Neuronal stem cell (in vitro differentiated cells): ENCODE measurements around the gene SPSB1.

Source experiments
- DNase-seq: peaks from one replicate; pipeline ENCODE4 v3.0.0-alpha.2; 2013; ENCODE audit warnings: low spot score
- H2AFZ ChIP-seq: one replicate; pipeline ENCODE4 v1.6.1; 2013; ENCODE audit warnings: mild to moderate bottlenecking, low read length, inconsistent platforms
- H2AK5ac ChIP-seq: 2 replicates; pipeline ENCODE4 v1.6.1; 2013; ENCODE audit warnings: low read depth, mild to moderate bottlenecking, inconsistent platforms, low read length, moderate library complexity, mixed read lengths
- H2BK120ac ChIP-seq: 2 replicates; pipeline ENCODE4 v1.6.1; 2013; ENCODE audit warnings: low read depth, mild to moderate bottlenecking, inconsistent platforms, low read length, moderate library complexity, mixed read lengths
- H2BK12ac ChIP-seq: one replicate; pipeline ENCODE4 v1.6.1; 2013; ENCODE audit warnings: low read length, inconsistent platforms
- H2BK15ac ChIP-seq: 2 replicates; pipeline ENCODE4 v1.6.1; 2013; ENCODE audit warnings: mild to moderate bottlenecking, low read length, inconsistent platforms, mixed read lengths
- H2BK5ac ChIP-seq: one replicate; pipeline ENCODE4 v1.6.1; 2013; ENCODE audit warnings: inconsistent platforms, mild to moderate bottlenecking, low read length, moderate library complexity
- H3K14ac ChIP-seq: one replicate; pipeline ENCODE4 v1.6.1; 2013; ENCODE audit warnings: low read length, inconsistent platforms
- H3K18ac ChIP-seq: 2 replicates; pipeline ENCODE4 v1.6.1; 2013; ENCODE audit warnings: low read length, inconsistent platforms
- H3K23ac ChIP-seq: 2 replicates; pipeline ENCODE4 v1.6.1; 2013; ENCODE audit warnings: low read depth, mild to moderate bottlenecking, mixed read lengths, low read length, inconsistent platforms; ENCODE audit not compliant: poor library complexity
- H3K27ac ChIP-seq: replicated peaks from 3 replicates; pipeline ENCODE4 v1.5.1; 2013; ENCODE audit warnings: low read length, inconsistent platforms
- H3K27me3 ChIP-seq, 3 experiments: 2 replicates each; pipeline ENCODE4 v1.6.1; 2013; ENCODE audit warnings: low read length in 3 of 3, mild to moderate bottlenecking in 2 of 3, inconsistent platforms in 1 of 3, low read depth in 1 of 3, mixed read lengths in 1 of 3, moderate library complexity in 1 of 3; ENCODE audit not compliant: control insufficient read depth in 3 of 3, insufficient read depth in 3 of 3
- H3K36me3 ChIP-seq, 2 donors: replicated peaks in 1 of 2; 2 replicates each; pipeline ENCODE4 v1.6.1; 2013; ENCODE audit warnings: low read length in 2 of 2; ENCODE audit not compliant: control insufficient read depth in 2 of 2, insufficient read depth in 2 of 2
- H3K4ac ChIP-seq: 2 replicates; pipeline ENCODE4 v1.6.1; 2013; ENCODE audit warnings: inconsistent platforms, mild to moderate bottlenecking, low read length, moderate library complexity
- H3K4me1 ChIP-seq, 2 donors: 1 replicate in 1 of 2; 2 replicates in 1 of 2; pipeline ENCODE4 v1.6.1; 2013; ENCODE audit warnings: low read length in 2 of 2, low read depth in 1 of 2; ENCODE audit not compliant: control insufficient read depth in 2 of 2, insufficient read depth in 1 of 2
- H3K4me2 ChIP-seq: one replicate; pipeline ENCODE4 v1.6.1; 2013; ENCODE audit warnings: mild to moderate bottlenecking, low read length, inconsistent platforms; ENCODE audit not compliant: insufficient read depth, poor library complexity, severe bottlenecking
- H3K4me3 ChIP-seq, 2 donors: 2 replicates each; pipeline ENCODE4 v1.5.1; 2013; ENCODE audit warnings: low read length in 2 of 2, mild to moderate bottlenecking in 2 of 2, inconsistent platforms in 1 of 2, moderate library complexity in 1 of 2
- H3K79me1 ChIP-seq: one replicate; pipeline ENCODE4 v1.6.1; 2013; ENCODE audit warnings: low read depth, mild to moderate bottlenecking, inconsistent platforms, low read length, moderate library complexity
- H3K9ac ChIP-seq: one replicate; pipeline ENCODE4 v1.6.1; 2013; ENCODE audit warnings: mild to moderate bottlenecking, low read depth, low read length, inconsistent platforms; ENCODE audit not compliant: poor library complexity
- H3K9me3 ChIP-seq, 2 donors: replicated peaks in 1 of 2; 2 replicates each; pipeline versions ENCODE3 to v1.6.1; 2013; ENCODE audit warnings: low read length in 2 of 2, mild to moderate bottlenecking in 2 of 2, inconsistent platforms in 1 of 2, low read depth in 1 of 2, mixed read lengths in 1 of 2, moderate library complexity in 1 of 2; ENCODE audit not compliant: control insufficient read depth in 2 of 2, insufficient read depth in 1 of 2
- H4K8ac ChIP-seq: one replicate; pipeline ENCODE4 v1.6.1; 2013; ENCODE audit warnings: low read depth, mild to moderate bottlenecking, inconsistent platforms, low read length, moderate library complexity
- H4K91ac ChIP-seq: one replicate; pipeline ENCODE4 v1.6.1; 2013; ENCODE audit warnings: low read length, low read depth, mild to moderate bottlenecking, inconsistent platforms; ENCODE audit not compliant: poor library complexity
- WGBS, 2 donors: extraction: QIAGEN DNeasy Blood & Tissue Kit; methylation state at CpG; one replicate each; pipeline ENCODE4 v1.1.7; 2013; ENCODE audit warnings: missing lambda C conversion rate in 2 of 2, mixed read lengths in 1 of 2; ENCODE audit not compliant: insufficient read length in 2 of 2, insufficient replicate concordance in 1 of 2; ENCODE audit errors: extremely low coverage in 2 of 2; 5-methylcytosine and 5-hydroxymethylcytosine counted together

Gene SPSB1

DNA sequence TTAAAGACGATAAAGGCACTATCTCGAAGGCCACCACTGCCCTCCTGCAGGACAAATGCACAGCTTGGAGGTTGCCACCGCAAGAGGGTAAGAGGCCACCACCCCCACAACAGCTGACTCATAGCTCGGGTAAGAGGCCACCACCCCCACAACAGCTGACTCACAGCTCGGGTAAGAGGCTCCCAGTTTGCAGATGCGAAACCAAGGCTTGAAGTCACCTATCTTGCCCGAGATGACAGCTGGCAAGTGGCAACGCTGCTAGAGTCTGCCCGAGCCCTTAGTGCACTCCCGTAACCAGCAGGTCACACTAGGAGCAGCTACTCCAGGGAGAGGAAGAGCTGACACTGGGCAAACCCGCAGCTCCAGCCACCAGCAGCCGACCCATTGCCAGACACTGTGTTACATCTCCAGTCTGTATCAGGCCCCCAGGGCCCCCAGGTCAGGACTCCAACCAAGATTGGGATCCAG is 17.1 kb upstream of the SPSB1 start:
- no peak overlapping the region for H2BK120ac ChIP-seq
- H2BK12ac ChIP-seq: no peak overlapping the region
- no CpG with 5 or more reads among the region's 12 CpGs for WGBS, 2 donors
- no peak overlapping the region for H4K91ac ChIP-seq
- H3K23ac ChIP-seq: no peak overlapping the region
- peak overlapping the region; percentile 47 for H3K14ac ChIP-seq
- H3K27ac ChIP-seq: no peak overlapping the region
- peaks cover 0 to 16% (median 0%) of the 10 kb centered on the region in 3 experiments for H3K27me3 ChIP-seq
- H3K36me3 ChIP-seq: no peaks in the 10 kb centered on the region
- H3K4me3 ChIP-seq: no peak overlapping the region
- peaks cover 2% of the 10 kb centered on the region for H3K79me1 ChIP-seq
- H2BK15ac ChIP-seq: peak overlapping the region; percentile 0
- H4K8ac ChIP-seq: no peak overlapping the region
- H3K4me1 ChIP-seq: peaks cover 10 to 24% of the 10 kb centered on the region in 2 donors
- H3K9me3 ChIP-seq: no peaks in the 10 kb centered on the region
- no peak overlapping the region for H2BK5ac ChIP-seq
- no peak overlapping the region for H3K4me2 ChIP-seq
- H3K9ac ChIP-seq: no peak overlapping the region
- no peak overlapping the region for H2AK5ac ChIP-seq
- H3K18ac ChIP-seq: peak overlapping the region; percentile 66
- H3K4ac ChIP-seq: no peak overlapping the region
- H2AFZ ChIP-seq: no peak overlapping the region
- DNase-seq: no peak

- Histone ChIP-seq H3K14ac (no peak overlapping the region), H3K4ac (no peak overlapping the region), H3K27ac (no peak overlapping the region), H2BK12ac (no peak overlapping the region), H2AFZ (no peak overlapping the region), H3K4me1 (peaks cover 6 to 21% of the 10 kb centered on the region in 2 donors), H3K79me1 (peaks cover 2% of the 10 kb centered on the region), H3K4me3 (no peak overlapping the region), H3K9ac (no peak overlapping the region), H2BK120ac (no peak overlapping the region), H3K18ac (no peak overlapping the region), H2BK5ac (no peak overlapping the region), H3K36me3 (no peaks in the 10 kb centered on the region), H3K23ac (no peak overlapping the region), H2BK15ac (no peak overlapping the region), H2AK5ac (no peak overlapping the region), H3K4me2 (no peak overlapping the region), H3K27me3 (peaks cover 0 to 31% (median 0%) of the 10 kb centered on the region in 3 experiments), H4K91ac (no peak overlapping the region), H4K8ac (no peak overlapping the region), H3K9me3 (peaks cover 0 to 2% of the 10 kb centered on the region in 2 donors)
- no peak for DNase-seq
- WGBS, 2 donors: no CpG with 5 or more reads among the region's 5 CpGs
Observed at GRCh38 chr1:9278116-9278515, 14.6 kb upstream of the SPSB1 start.

- Histone ChIP-seq H2BK15ac (no peak overlapping the region), H3K36me3 (no peaks in the 10 kb centered on the region), H2BK12ac (no peak overlapping the region), H4K91ac (no peak overlapping the region), H2AFZ (peak overlapping the region; percentile 59), H3K27me3 (peaks cover 0 to 31% (median 0%) of the 10 kb centered on the region in 3 experiments), H2AK5ac (no peak overlapping the region), H3K14ac (no peak overlapping the region), H3K9ac (no peak overlapping the region), H3K9me3 (peaks cover 0 to 2% of the 10 kb centered on the region in 2 donors), H3K79me1 (peaks cover 2% of the 10 kb centered on the region), H4K8ac (no peak overlapping the region), H3K4me3 (no peak overlapping the region), H3K23ac (peak overlapping the region; percentile 30), H3K18ac (no peak overlapping the region), H3K4me2 (no peak overlapping the region), H3K27ac (no peak overlapping the region), H3K4ac (no peak overlapping the region), H2BK5ac (no peak overlapping the region), H3K4me1 (peaks cover 6 to 21% of the 10 kb centered on the region in 2 donors), H2BK120ac (no peak overlapping the region)
- no CpG with 5 or more reads among the region's 10 CpGs for WGBS, 2 donors
- DNase-seq: no peak
Observed at GRCh38 chr1:9278585-9279153, 14.0 kb upstream of the SPSB1 start.

DNA sequence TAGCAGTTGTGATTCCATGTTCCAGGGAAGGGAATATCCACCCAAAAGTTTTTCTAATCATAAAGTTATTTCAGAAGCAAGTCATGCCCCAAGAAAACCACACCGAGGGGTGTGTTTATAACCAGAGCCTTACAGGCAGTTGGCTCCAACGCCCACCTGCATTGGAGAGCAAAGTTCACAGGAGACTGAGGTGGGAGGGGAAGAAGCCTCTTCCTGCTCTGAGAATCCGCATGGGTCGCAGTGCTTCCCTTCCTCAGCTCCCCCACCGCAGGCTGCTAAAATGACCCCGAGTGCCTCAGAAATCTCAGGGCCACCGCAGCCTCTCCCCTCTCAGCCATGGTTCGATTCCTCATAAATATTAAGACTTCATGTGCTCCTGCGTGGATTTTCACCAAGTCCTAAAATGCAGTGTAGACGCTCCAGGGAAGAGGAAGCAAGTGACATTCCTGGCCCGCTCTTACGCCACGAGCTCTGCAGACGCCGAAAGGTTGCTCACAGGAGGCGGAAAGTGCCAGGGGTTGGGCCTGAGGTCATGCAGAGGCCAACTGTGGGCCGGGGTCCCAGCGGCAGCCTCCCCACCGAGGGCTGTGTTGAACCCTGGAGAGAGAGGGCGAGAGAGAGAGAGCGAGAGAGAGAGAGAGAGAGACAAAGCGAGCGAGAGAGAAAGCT is 13.4 kb upstream of the SPSB1 start:
- no peak overlapping the region for H3K4ac ChIP-seq
- no peak for DNase-seq
- H4K8ac ChIP-seq: no peak overlapping the region
- H2AK5ac ChIP-seq: no peak overlapping the region
- peaks cover 0 to 31% (median 0%) of the 10 kb centered on the region in 3 experiments for H3K27me3 ChIP-seq
- no peak overlapping the region for H4K91ac ChIP-seq
- peak overlapping the region; percentile 59 for H2AFZ ChIP-seq
- H3K14ac ChIP-seq: no peak overlapping the region
- peaks cover 0 to 3% of the 10 kb centered on the region in 2 donors for H3K9me3 ChIP-seq
- H2BK12ac ChIP-seq: no peak overlapping the region
- peak overlapping the region; percentile 36 for H3K18ac ChIP-seq
- H3K23ac ChIP-seq: no peak overlapping the region
- no peak overlapping the region for H2BK120ac ChIP-seq
- WGBS, 2 donors: no CpG with 5 or more reads among the region's 23 CpGs
- H2BK15ac ChIP-seq: no peak overlapping the region
- H3K4me1 ChIP-seq: peaks cover 6 to 21% of the 10 kb centered on the region in 2 donors
- H3K36me3 ChIP-seq: no peaks in the 10 kb centered on the region
- H2BK5ac ChIP-seq: no peak overlapping the region
- no peak overlapping the region for H3K27ac ChIP-seq
- H3K4me3 ChIP-seq: no peak overlapping the region
- no peak overlapping the region for H3K4me2 ChIP-seq
- peaks cover 2% of the 10 kb centered on the region for H3K79me1 ChIP-seq
- H3K9ac ChIP-seq: no peak overlapping the region
